K562 (cell line): ENCODE data around the gene ZBTB46. TPM values are rescaled to one million over a fixed set of nuclear protein-coding genes. Genes with fewer than 3 reads are reported as not detected.
A peak's percentile ranks its signal among the peaks of the same experiment; 100 is the strongest.

ENCODE experiments used
- CBX3 ChIP-seq, 2 experiments: IDR thresholded peaks; 1 replicate in 1 of 2; 2 replicates in 1 of 2; pipeline ENCODE4 v1.6.1; 2012; ENCODE audit warnings: inconsistent platforms in 2 of 2, low read length in 2 of 2, borderline replicate concordance in 1 of 2, control low read depth in 1 of 2
- DEAF1 ChIP-seq: fragments of 450-650 bp; formaldehyde crosslinking; IDR thresholded peaks from 2 replicates; pipeline ENCODE4 v1.4.0; 2020; ENCODE audit warnings: mild to moderate bottlenecking, moderate library complexity
- ETV6 ChIP-seq, 3 experiments: fragments of 150-350 bp in 1 of 3; sonication (generic) in 1 of 3; formaldehyde crosslinking in 1 of 3; IDR thresholded peaks; 2 replicates each; pipeline versions ENCODE4 v1.6.1 to v1.8.0; 2014 to 2022; ENCODE audit warnings: borderline replicate concordance in 2 of 3, low read depth in 2 of 3, antibody characterized with exemption in 1 of 3, low read length in 1 of 3, mild to moderate bottlenecking in 1 of 3, missing genetic modification reagents in 1 of 3
- KLF1 ChIP-seq: fragments of 450-650 bp; IDR thresholded peaks from 2 replicates; pipeline ENCODE4 v1.6.1; 2016; ENCODE audit warnings: missing genetic modification characterization, missing compliant biosample characterization
- MAX ChIP-seq: sonication (generic); formaldehyde crosslinking; IDR thresholded peaks from 2 replicates; pipeline ENCODE4 v1.9.0; 2022; ENCODE audit warnings: mild to moderate bottlenecking, missing genetic modification reagents
- OTX1 ChIP-seq: fragments of 450-650 bp; formaldehyde crosslinking; IDR thresholded peaks from 2 replicates; pipeline ENCODE4 v1.4.0; 2022; ENCODE audit warnings: mild to moderate bottlenecking
- REST ChIP-seq, 2 experiments: fragments of 450-650 bp; formaldehyde crosslinking in 1 of 2; IDR thresholded peaks; 2 replicates each; pipeline versions ENCODE4 v1.4.0 to v1.6.1; 2014 to 2020; ENCODE audit warnings: mild to moderate bottlenecking in 2 of 2, borderline replicate concordance in 1 of 2, low read depth in 1 of 2
- STAG1 ChIP-seq: sonication (generic); formaldehyde crosslinking; IDR thresholded peaks from 2 replicates; pipeline ENCODE4 v1.5.0; 2020; ENCODE audit warnings: missing genetic modification reagents, borderline replicate concordance
- ZBTB9 ChIP-seq: fragments of 450-650 bp; formaldehyde crosslinking; IDR thresholded peaks from 2 replicates; pipeline ENCODE4 v1.4.0; 2020; ENCODE audit warnings: mild to moderate bottlenecking, moderate library complexity
- ZNF124 ChIP-seq: sonication (generic); formaldehyde crosslinking; IDR thresholded peaks from 2 replicates; pipeline ENCODE4 v1.8.1; 2022; ENCODE audit warnings: missing genetic modification reagents
- ZNF395 ChIP-seq: fragments of 200-800 bp; sonication (Bioruptor generic); IDR thresholded peaks from 2 replicates; pipeline ENCODE4 v1.6.1; 2017; ENCODE audit warnings: missing genetic modification characterization, missing compliant biosample characterization
- ZNF77 ChIP-seq: fragments of 250-450 bp; sonication (Bioruptor Pico); IDR thresholded peaks from 2 replicates; pipeline ENCODE4 v1.5.0; 2020
- polyA plus RNA-seq, 8 experiments: library from polyadenylated mRNA; depleted of rRNA in 4 of 8; stranded (reverse) in 5 of 8; unstranded in 3 of 8; fragments of >200 nt; fragmentation: Nextera tagmentation in 2 of 8; fragmentation: Illumina TruSeq in 1 of 8; extraction: Ambion mirVana in 2 of 8; extraction: Trizol in 1 of 8; gene quantifications; 2 replicates each; pipeline versions ENCODE4 v1.2.1 to v1.2.3, GENCODE V29; 2011 to 2014; ENCODE audit warnings: inconsistent platforms in 1 of 8, missing spikeins in 1 of 8
- total RNA-seq, 7 experiments: library from RNA; depleted of rRNA in 6 of 7; stranded (reverse); fragments of >200 nt in 6 of 7; fragmentation: Illumina TruSeq in 2 of 7; extraction: Trizol in 2 of 7; gene quantifications; 2 replicates each; pipeline versions ENCODE4 v1.2.1 to v1.2.3, GENCODE V29; 2011 to 2021; ENCODE audit warnings: low replicate concordance in 1 of 7

Gene ZBTB46
- total and polyA plus RNA-seq, 9 of the 15 experiments (the other 6 are each of a cell fraction or from before 2014, with no cell fraction given): 0.29 to 4.1 (median 1.1) TPM

GRCh38 chr20:63706852-63707557, 124.1 kb downstream of the ZBTB46 start (continued):
- peak; percentile 69; the same call in 1 of the 2 replicates for TF ChIP-seq REST (IDR thresholded peaks at IDR 0.05; ENCODE audit: borderline replicate concordance)
- no peak for TF ChIP-seq REST (CRISPR knock-in tag; IDR thresholded peaks at IDR 0.05; ENCODE audit: low read depth)
- no peak for TF ChIP-seq CBX3 (IDR thresholded peaks at IDR 0.05; ENCODE audit: borderline replicate concordance in 1 of 2, low read length in 2 of 2)
- TF ChIP-seq ZNF395 (CRISPR knock-in tag): 0 out of 2 replicates have a peak, but pooled peaks have one; percentile 2
- peak; percentile 58; the same call in 1 of the 2 replicates for TF ChIP-seq DEAF1
- TF ChIP-seq KLF1 (tag): peak; percentile 63; the same call in 1 of the 2 replicates
- no peak for TF ChIP-seq ETV6 (IDR thresholded peaks at IDR 0.05; ENCODE audit: borderline replicate concordance in 1 of 2, low read depth in 2 of 2, low read length in 1 of 2)
- TF ChIP-seq ETV6 (CRISPR knock-in tag; IDR thresholded peaks at IDR 0.05; ENCODE audit: borderline replicate concordance): no peak
- TF ChIP-seq STAG1 (CRISPR knock-in tag): peak; percentile 74; the same call in 1 of the 2 replicates
- 0 out of 2 replicates have a peak, but pooled peaks have one; percentile 8 for TF ChIP-seq MAX (CRISPR knock-in tag)
- TF ChIP-seq ZNF124 (CRISPR knock-in tag): 0 out of 2 replicates have a peak, but pooled peaks have one; percentile 44
- TF ChIP-seq ZNF77: no peak
- TF ChIP-seq OTX1 (CRISPR knock-in tag): peak; percentile 17; the same call in 1 of the 2 replicates
- no peak; the same call in 1 of the 2 replicates for TF ChIP-seq ZBTB9 (CRISPR knock-in tag)
